ENCODE results near the gene LENG9. TPM values are rescaled to one million over a fixed set of nuclear protein-coding genes. Genes with fewer than 3 reads are reported as not detected.
A peak's percentile ranks its signal among the peaks of the same experiment; 100 is the strongest.
"Not testable (repeated sequence)": the region's sequence is repeated elsewhere in the genome, so short reads cannot be mapped to it uniquely, and the experiment has no call there.

LENG9 gene
- total RNA-seq, 4 donors from 2014 or later = 5.9 to 10.3 (median 9.4) TPM

GRCh38 chr19:54469496-54469934 is 5.9 kb upstream of the LENG9 start:
- H3K36me3 ChIP-seq = no peaks in the 10 kb centered on the region
- TF ChIP-seq CTCF (IDR thresholded peaks at IDR 0.05) = no peak
- TF ChIP-seq EP300 (IDR thresholded peaks at IDR 0.05) = no peak
- no peak for TF ChIP-seq POLR2A (IDR thresholded peaks at IDR 0.05)
- H3K4me1 ChIP-seq = peaks cover 0 to 71% (median 23%) of the 10 kb centered on the region in 4 donors
- H3K27me3 ChIP-seq = peaks cover 0 to 6% of the 10 kb centered on the region in 2 donors
- WGBS, 2 donors = 39 to 51% methylated on average over 8 of the region's 8 CpGs
- no peak overlapping the region for H3K4me3 ChIP-seq
- H3K9me3 ChIP-seq = no peaks in the 10 kb centered on the region
- peak overlapping the region in 3 of 4 donors; percentile 81 to 97 (median 81) for H3K27ac ChIP-seq
- DNase-seq (ENCODE audit: low spot score in 2 of 2) = no peak

GRCh38 chr19:54466110-54466480 is 2.5 kb upstream of the LENG9 start:
- H3K9me3 ChIP-seq; H3K27me3 ChIP-seq; DNase-seq (ENCODE audit: low spot score in 2 of 2); H3K4me3 ChIP-seq: not testable (repeated sequence)
- Histone ChIP-seq H3K36me3 (peaks cover 0 to 13% (median 3%) of the 10 kb centered on the region in 3 donors), H3K27ac (peak overlapping the region in 3 of 4 donors; percentile 31 to 96 (median 71)), H3K4me1 (peaks cover 0 to 77% (median 27%) of the 10 kb centered on the region in 4 donors)
- WGBS, 2 donors = 92 to 94% methylated on average over 14 of the region's 14 CpGs

GRCh38 chr19:54465426-54466109 is 2.0 kb upstream of the LENG9 start:
- Histone ChIP-seq H3K36me3 (peaks cover 0 to 18% (median 8%) of the 10 kb centered on the region in 3 donors), H3K4me3 (peak overlapping the region in 2 of 4 donors; percentile 25 to 72), H3K27me3 (no peaks in the 10 kb centered on the region), H3K27ac (peak overlapping the region in 3 of 4 donors; percentile 71 to 96 (median 96)), H3K4me1 (peaks cover 0 to 77% (median 22%) of the 10 kb centered on the region in 4 donors), H3K9me3 (no peaks in the 10 kb centered on the region)
- no peak for DNase-seq (ENCODE audit: low spot score in 2 of 2)
- TF ChIP-seq CTCF (IDR thresholded peaks at IDR 0.05) = no peak
- no peak for TF ChIP-seq POLR2A (IDR thresholded peaks at IDR 0.05)
- TF ChIP-seq EP300 (IDR thresholded peaks at IDR 0.05) = no peak
- 75 to 79% methylated on average over 43 to 49 of the region's 49 CpGs for WGBS, 2 donors

- Histone ChIP-seq H3K4me1 (peaks cover 0 to 77% (median 19%) of the 10 kb centered on the region in 4 donors), H3K9me3 (no peaks in the 10 kb centered on the region)
- 13 to 15% methylated on average over 42 to 81 of the region's 87 CpGs for WGBS, 2 donors
These were observed 1.2 kb upstream of the LENG9 start for GRCh38 chr19:54464630-54465425.

More at GRCh38 chr19:54464630-54465425, 1.2 kb upstream of the LENG9 start:
- Histone ChIP-seq H3K27me3 (no peaks in the 10 kb centered on the region), H3K36me3 (peaks cover 0 to 26% (median 15%) of the 10 kb centered on the region in 3 donors), H3K4me3 (peak overlapping the region; percentile 46 to 73 (median 72)), H3K27ac (peak overlapping the region; percentile 90 to 96 (median 95))
- peak; percentile 25 to 50 for TF ChIP-seq POLR2A (IDR thresholded peaks at IDR 0.05)
- peak in 2 of 5 experiments; percentile 45 to 51 for TF ChIP-seq CTCF (IDR thresholded peaks at IDR 0.05)
- TF ChIP-seq EP300 (IDR thresholded peaks at IDR 0.05) = peak; percentile 55 to 81
- peak; percentile 76 to 82 for DNase-seq (ENCODE audit: low spot score in 2 of 2)

All from tibial nerve (tissue), 4 donors.